Activated T-helper 9 cell treated with anti-CD3 and anti-CD28 coated beads, Interleukin-2, amount 50 U/mL, for 16 hours (primary cell): ENCODE measurements around the gene CLRN1.

Source experiments
- DNase-seq: peaks from one replicate; pipeline ENCODE4 v3.0.0-alpha.2; 2020; ENCODE audit warnings: low read depth

Gene CLRN1

GRCh38 chr3:150975992-150976368 is 3.5 kb upstream of the CLRN1 start:
- DNase-seq, result no peak

DNA sequence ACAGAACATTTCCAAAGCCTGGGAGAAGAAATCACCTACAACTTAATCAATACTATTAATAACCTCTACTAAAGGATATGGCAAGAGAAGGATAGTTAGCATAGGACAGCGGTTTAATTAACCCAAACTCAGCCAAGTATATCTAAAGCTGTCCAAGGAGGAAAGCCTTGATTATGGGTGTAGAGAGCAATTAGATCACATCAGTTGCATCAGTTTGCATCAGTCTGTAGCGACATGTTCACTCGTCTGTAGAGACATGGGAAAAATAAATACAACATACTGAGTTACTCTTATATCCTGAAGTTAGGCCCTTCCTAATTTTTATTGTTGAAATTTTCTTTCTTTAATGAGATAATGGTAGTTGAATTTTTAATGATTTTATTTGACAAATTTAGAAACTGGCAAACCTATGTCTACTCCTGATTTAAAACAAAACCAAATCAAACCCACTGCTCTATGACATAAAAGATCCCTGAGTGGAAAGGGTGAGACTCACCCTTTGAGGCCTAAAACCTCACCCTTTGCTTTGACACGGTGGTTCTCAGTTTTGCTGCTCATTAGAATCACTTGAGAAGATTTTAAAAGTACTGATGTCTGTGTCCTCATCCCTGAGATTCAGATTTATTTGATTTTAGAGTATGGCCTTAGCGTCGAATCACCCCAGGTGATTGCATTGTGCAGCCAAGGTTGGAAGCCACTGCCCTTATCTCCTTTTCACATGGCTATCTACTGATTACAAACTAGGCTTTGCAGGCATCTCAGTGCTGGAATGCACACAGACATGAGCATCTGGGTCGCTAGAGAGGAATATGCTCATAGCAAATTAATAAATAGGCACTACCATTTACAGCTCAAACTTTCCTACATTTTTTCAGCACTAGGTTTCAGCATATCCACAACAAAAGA is 2.8 kb upstream of the CLRN1 start:
- no peak for DNase-seq

GRCh38 chr3:150970665-150971324 is 1.7 kb downstream of the CLRN1 start:
- DNase-seq, result no peak

DNA sequence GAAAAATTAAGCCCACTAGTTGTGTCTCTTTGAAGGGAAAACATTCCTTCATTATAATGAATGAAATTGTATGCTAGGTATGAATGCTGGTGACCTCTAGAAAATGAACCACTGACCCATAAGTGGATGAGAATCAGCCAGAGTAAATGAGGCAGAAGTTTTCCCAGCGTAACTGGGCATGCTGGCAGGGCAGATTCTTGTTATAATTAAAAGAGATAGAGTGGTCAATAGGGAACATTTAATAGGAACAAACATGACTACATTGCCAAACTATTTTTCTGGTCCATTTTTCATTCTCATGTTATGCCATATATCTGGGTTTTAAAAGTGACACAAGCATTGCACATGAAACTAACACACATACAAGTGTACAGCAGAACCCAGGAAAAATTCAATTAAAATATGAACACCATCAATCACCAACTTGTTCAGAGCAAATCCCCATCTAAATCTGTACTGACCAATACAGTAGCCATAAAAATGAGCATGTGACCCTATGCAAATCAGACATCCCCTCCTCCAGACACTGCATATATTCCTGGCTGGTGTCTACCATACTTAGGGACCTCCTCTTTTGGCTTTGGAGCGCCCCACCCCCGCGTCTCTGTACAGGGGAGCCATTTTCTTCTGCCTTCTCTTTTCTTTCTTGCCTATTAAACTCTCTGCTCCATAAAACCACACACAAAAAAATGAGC is 4.0 kb downstream of the CLRN1 start:
- no peak for DNase-seq

DNA sequence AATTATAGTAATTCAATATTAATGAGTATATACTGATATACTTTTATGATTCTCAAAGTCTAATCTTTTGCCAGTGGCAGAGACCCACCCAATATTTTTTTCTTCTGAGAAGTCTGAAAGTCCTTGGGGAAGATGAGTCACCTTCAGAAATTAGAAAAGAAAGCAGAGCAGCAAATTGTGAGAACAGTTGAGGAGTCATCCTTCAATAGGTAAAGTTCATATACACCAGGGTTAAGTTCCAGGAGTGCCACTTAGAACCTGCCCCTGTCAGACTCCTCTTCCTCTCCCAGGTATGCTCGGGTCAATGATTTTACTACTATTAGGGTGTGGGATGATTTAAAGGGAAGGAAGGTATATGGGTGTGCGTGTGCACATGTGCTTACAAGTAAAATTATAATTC is 7.1 kb downstream of the CLRN1 start:
- no peak for DNase-seq

DNA sequence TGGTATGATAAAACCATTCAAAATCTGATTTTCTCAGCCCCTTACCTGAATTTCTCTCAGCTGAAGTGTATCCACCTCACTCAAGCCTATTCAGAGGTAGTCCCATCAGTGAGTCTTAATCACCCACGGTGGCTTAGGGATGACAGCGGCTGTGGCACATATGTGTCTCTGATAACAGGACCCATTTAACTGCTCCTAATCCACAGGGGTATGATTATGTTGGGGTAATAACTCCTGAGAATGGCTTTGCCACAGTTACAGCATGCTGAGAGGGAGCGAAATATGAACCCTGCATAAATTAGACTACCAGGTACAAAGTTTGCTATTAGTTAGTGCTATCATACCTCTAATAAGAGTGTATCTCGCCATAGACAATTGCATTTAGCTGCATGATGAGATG is 10.6 kb downstream of the CLRN1 start:
- DNase-seq, result no peak

- DNase-seq, result no peak
These were observed 11.5 kb downstream of the CLRN1 start for GRCh38 chr3:150960708-150961684.

DNA sequence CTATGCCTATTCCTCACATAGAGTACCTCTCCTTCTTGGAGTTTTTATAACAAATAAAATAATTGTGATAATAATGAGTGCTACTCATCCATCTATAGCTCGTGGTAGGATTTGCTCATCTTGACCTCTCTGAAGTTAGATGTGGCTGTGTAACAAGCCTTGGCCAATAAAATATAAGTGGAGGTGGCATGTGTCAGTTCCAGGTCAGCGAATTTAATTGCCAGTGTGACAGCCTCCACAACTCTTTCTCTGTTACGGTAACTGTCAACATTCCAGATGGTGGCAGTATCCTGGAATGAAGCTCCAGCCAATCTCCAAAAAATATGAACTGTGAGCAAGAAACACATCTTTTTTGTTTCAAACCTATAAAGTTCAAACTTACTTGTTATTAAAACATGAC is 13.8 kb downstream of the CLRN1 start:
- DNase-seq, result no peak

DNA sequence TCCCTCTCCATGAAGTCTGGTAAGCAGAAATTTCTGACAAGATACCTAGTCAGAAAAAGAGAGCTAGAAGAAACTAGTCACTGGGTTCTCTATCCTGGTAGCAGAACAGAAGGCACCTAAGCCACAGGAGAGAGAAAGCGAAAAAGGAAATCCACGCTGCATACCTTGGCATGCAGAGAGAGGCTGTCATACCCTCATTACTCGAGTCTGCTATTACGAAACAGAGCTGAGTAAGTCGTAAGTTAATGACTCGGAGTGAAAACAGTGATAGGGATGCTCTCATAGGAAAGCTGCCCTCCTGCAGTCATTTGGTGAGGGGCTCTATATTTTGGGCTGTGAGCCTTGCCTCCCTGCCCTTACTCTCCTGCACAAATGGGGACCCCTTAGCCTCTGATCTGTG is 16.2 kb downstream of the CLRN1 start:
- no peak for DNase-seq

DNA sequence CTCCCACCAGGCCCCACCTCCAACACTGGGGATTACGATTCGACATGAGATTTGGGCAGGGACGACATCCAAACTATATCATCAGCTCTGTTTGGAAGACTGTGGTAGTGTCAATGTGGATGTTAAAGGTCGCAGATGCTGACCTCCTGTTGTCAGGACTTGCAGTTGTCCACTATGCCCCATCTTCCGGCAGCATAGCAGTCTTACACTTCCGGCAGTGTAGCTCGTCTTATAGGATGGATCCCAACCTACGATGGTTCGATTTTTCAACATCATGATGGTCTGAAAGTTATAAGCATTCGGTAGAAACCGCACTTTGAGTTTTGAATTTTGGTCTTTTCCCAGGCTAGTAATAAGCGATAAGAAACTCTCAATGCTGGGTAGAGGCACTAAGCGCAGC is 20.6 kb downstream of the CLRN1 start:
- no peak for DNase-seq

DNA sequence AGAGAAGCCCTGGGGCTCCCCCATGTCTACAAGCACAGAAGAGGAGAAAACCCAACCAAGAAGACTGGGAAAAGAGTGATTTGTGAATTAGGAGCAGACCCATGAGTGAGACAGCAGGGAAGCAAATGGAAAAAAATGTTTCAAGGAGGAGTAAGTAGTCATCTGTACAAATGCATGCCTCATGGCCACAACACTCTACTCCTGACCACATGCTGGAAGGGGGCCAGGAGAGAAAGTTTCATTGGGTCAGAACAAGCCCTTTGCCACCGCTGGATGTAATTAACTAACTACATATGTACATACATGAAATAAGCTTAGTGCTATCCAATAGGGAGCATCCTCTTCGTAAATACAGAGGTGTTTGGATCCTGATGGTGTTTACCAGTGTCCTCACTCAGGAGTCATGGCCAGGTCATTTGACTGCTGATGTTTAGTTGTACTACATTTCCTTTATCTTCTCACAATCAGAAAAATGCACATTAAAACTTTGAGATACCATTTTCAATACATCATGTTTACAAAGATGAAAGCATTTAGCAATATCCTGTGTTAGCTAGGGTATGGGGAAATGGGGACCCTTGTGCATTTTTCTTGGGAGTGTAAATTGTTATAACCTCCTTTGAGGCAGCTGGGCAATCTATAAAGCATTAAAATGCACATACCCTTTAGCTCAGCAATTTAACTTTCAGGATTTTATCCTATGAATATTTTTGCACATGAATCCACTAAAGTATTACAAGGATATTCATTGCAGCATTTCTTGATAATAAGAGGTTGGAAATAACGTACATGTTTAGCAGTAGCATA is 27.1 kb downstream of the CLRN1 start:
- no peak for DNase-seq

DNA sequence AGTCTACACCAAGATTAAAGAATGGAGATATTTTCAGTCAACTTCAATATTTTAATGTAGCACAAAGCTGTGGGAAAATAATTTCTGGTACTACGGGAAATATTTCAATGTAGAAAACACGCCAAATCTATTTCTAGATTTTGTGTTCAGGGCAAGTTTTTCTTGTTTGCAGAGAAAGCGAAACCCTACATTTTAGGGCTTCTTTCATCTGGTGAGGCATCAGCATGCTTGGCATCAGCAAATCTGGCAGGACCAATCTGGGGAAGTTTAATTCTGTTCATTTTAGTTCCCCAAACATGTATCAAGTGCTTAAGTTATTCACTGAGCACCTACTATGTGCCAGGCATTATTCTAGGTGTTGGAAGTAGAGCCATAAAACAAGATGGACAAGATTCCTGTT is 30.3 kb downstream of the CLRN1 start:
- no peak for DNase-seq

DNA sequence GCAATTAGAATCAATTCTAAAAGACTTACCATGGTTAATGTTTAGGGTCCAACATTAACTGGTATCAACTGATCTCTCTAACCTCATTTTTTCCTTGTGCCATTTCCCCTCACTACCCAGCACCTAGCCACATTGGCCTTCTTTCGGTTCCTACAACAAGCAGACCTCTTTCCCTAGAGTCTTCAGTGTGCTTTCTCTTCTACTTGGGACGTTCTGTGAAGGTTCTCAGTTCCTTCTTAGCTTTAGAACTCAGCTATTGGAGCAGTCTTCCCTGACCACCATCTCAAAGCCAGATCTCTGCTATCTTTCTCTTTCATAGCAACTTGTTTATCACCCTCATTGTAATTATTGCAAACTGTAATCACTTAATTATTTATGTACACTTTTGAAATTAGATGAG is 35.8 kb downstream of the CLRN1 start:
- no peak for DNase-seq

- no peak for DNase-seq
These were observed 39.0 kb downstream of the CLRN1 start for GRCh38 chr3:150933473-150933995.

DNA sequence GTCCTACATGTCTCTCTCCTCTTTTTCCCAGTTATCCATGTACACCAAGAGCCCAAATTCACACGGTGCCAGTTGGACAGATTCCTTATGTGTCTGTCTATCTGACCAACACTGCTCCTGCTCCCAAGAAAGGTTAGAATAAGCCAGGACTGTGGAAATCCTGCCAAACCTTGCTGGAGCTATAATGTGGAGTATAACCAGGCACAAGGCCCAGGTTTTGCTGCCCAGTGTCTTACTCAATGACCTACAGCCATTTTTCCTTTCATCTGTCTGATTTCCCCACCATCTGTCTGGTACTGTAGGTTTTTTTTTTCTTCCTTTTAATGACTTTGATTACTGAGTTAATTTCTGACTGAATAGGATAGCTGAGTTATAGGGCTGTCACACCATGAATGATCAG is 40.8 kb downstream of the CLRN1 start:
- DNase-seq, result no peak

- no peak for DNase-seq
These were observed 41.7 kb downstream of the CLRN1 start for GRCh38 chr3:150930839-150931238.

GRCh38 chr3:150928234-150928633 is 44.3 kb downstream of the CLRN1 start:
- no peak for DNase-seq

- no peak for DNase-seq
These were observed 46.2 kb downstream of the CLRN1 start for GRCh38 chr3:150926328-150926727.

- peak; percentile 15 for DNase-seq
These were observed 46.8 kb downstream of the CLRN1 start for GRCh38 chr3:150925751-150926201.

- no peak for DNase-seq
These were observed 49.9 kb downstream of the CLRN1 start for GRCh38 chr3:150922611-150923010.

GRCh38 chr3:150921209-150921608 is 51.3 kb downstream of the CLRN1 start:
- DNase-seq, result no peak
